HG02943 (cell line): Measurements from ENCODE around the gene RNF144A.

Experiments
- ATAC-seq: cut with Tn5 transposase; IDR thresholded peaks from one replicate; pipeline ENCODE4 v1.9.1; 2021; ENCODE audit warnings: mild to moderate bottlenecking, low read depth, moderate library complexity; ENCODE audit not compliant: unreplicated experiment

Gene RNF144A

GRCh38 chr2:7033136-7033960 is 116.1 kb downstream of the RNF144A start:
- ATAC-seq: no peak

- ATAC-seq: no peak
Measured at GRCh38 chr2:7034303-7034702, 117.1 kb downstream of the RNF144A start.

GRCh38 chr2:7035884-7036283 is 118.7 kb downstream of the RNF144A start:
- no peak for ATAC-seq

GRCh38 chr2:7037340-7038333 is 120.4 kb downstream of the RNF144A start:
- ATAC-seq: no peak

GRCh38 chr2:7040547-7040946 is 123.3 kb downstream of the RNF144A start:
- ATAC-seq: no peak

GRCh38 chr2:7041421-7041820 is 124.2 kb downstream of the RNF144A start:
- ATAC-seq: no peak

GRCh38 chr2:7043690-7044089 is 126.5 kb downstream of the RNF144A start:
- ATAC-seq: no peak

- ATAC-seq: no peak
Measured at GRCh38 chr2:7044253-7045250, 127.3 kb downstream of the RNF144A start.

- no peak for ATAC-seq
Measured at GRCh38 chr2:7045601-7046590, 128.7 kb downstream of the RNF144A start.

GRCh38 chr2:7047661-7048060 is 130.4 kb downstream of the RNF144A start:
- no peak for ATAC-seq

GRCh38 chr2:7048762-7049294 is 131.6 kb downstream of the RNF144A start:
- ATAC-seq: no peak

GRCh38 chr2:7052404-7052803 is 135.2 kb downstream of the RNF144A start:
- ATAC-seq: peak; percentile 76

- ATAC-seq: no peak
Measured at GRCh38 chr2:7053650-7054265, 136.5 kb downstream of the RNF144A start.

GRCh38 chr2:7057865-7058400 is 140.7 kb downstream of the RNF144A start:
- ATAC-seq: peak; percentile 61

GRCh38 chr2:7060156-7060555 is 142.9 kb downstream of the RNF144A start:
- no peak for ATAC-seq

GRCh38 chr2:7060631-7061449 is 143.6 kb downstream of the RNF144A start:
- no peak for ATAC-seq

GRCh38 chr2:7061450-7061789 is 144.2 kb downstream of the RNF144A start:
- ATAC-seq: no peak
